Mesothelial cell of epicardium (in vitro differentiated cells): ENCODE results near the gene CLVS2. TPM values are rescaled to one million over a fixed set of nuclear protein-coding genes. Genes with fewer than 3 reads are reported as not detected.

Experiments used
- DNase-seq, 2 experiments: peaks; one replicate each; pipeline ENCODE4 v3.0.0; 2021; ENCODE audit warnings: low spot score in 2 of 2; ENCODE audit not compliant: unreplicated experiment in 2 of 2
- H3K27ac Mint-ChIP-seq: 2 replicates; pipeline ENCODE4 v1.8.0; 2021; ENCODE audit warnings: mixed read lengths
- H3K27me3 Mint-ChIP-seq: 2 replicates; pipeline ENCODE4 v1.8.0; 2021; ENCODE audit warnings: low read depth, mixed read lengths
- H3K36me3 Mint-ChIP-seq: 2 replicates; pipeline ENCODE4 v1.8.0; 2021; ENCODE audit warnings: mixed read lengths
- H3K4me1 Mint-ChIP-seq: 2 replicates; pipeline ENCODE4 v1.8.0; 2021; ENCODE audit warnings: mixed read lengths
- H3K4me3 Mint-ChIP-seq: 2 replicates; pipeline ENCODE4 v1.8.0; 2021; ENCODE audit warnings: mild to moderate bottlenecking, moderate library complexity, mixed read lengths
- H3K9me3 Mint-ChIP-seq: 2 replicates; pipeline ENCODE4 v1.8.0; 2021; ENCODE audit warnings: mixed read lengths
- CTCF ChIP-seq: fragments of 200-600 bp; sonication (generic); IDR thresholded peaks from one replicate; pipeline ENCODE4 v1.5.0; 2021; ENCODE audit warnings: antibody characterized with exemption; ENCODE audit not compliant: unreplicated experiment
- total RNA-seq: library from RNA; stranded (reverse); gene quantifications from 3 replicates; pipeline ENCODE4 v1.2.1, GENCODE V29; 2021

CLVS2 gene
- total RNA-seq, 1 donor from 2014 or later = 0.11 TPM

GRCh38 chr6:122969999-122970533, 26.0 kb upstream of the CLVS2 start:
- Mint-ChIP-seq H3K9me3 (no peaks in the 10 kb centered on the region), H3K36me3 (no peaks in the 10 kb centered on the region), H3K27ac (no peak overlapping the region), H3K27me3 (peaks cover 16% of the 10 kb centered on the region), H3K4me1 (no peaks in the 10 kb centered on the region), H3K4me3 (no peak overlapping the region)
- DNase-seq = no peak
- no peak for TF ChIP-seq CTCF

- no peak overlapping the region for H3K27ac Mint-ChIP-seq
- H3K36me3 Mint-ChIP-seq = no peaks in the 10 kb centered on the region
- peaks cover 35% of the 10 kb centered on the region for H3K27me3 Mint-ChIP-seq
- H3K9me3 Mint-ChIP-seq = no peaks in the 10 kb centered on the region
- no peak overlapping the region for H3K4me3 Mint-ChIP-seq
- no peak for DNase-seq
- TF ChIP-seq CTCF = no peak
- H3K4me1 Mint-ChIP-seq = no peaks in the 10 kb centered on the region
Observed at GRCh38 chr6:122977180-122977579, 18.9 kb upstream of the CLVS2 start.

- peaks cover 59% of the 10 kb centered on the region for H3K27me3 Mint-ChIP-seq
- no peak overlapping the region for H3K4me3 Mint-ChIP-seq
- TF ChIP-seq CTCF = no peak
- no peak for DNase-seq
- H3K9me3 Mint-ChIP-seq = peaks cover 19% of the 10 kb centered on the region
- no peak overlapping the region for H3K27ac Mint-ChIP-seq
- H3K4me1 Mint-ChIP-seq = no peaks in the 10 kb centered on the region
- no peaks in the 10 kb centered on the region for H3K36me3 Mint-ChIP-seq
Observed at GRCh38 chr6:122984393-122984792, 11.6 kb upstream of the CLVS2 start.

GRCh38 chr6:122994256-122994655, 1.8 kb upstream of the CLVS2 start:
- peaks cover 6% of the 10 kb centered on the region for H3K9me3 Mint-ChIP-seq
- H3K27ac Mint-ChIP-seq = no peak overlapping the region
- TF ChIP-seq CTCF = no peak
- H3K27me3 Mint-ChIP-seq = peaks cover 93% of the 10 kb centered on the region
- peaks cover 13% of the 10 kb centered on the region for H3K4me1 Mint-ChIP-seq
- H3K4me3 Mint-ChIP-seq = no peak overlapping the region
- no peak for DNase-seq
- H3K36me3 Mint-ChIP-seq = no peaks in the 10 kb centered on the region

GRCh38 chr6:122996794-122997505, 915 bp downstream of the CLVS2 start:
- Mint-ChIP-seq H3K4me3 (peak overlapping the region; percentile 59), H3K27me3 (peaks cover 92% of the 10 kb centered on the region), H3K27ac (no peak overlapping the region)

More at GRCh38 chr6:122996794-122997505, 915 bp downstream of the CLVS2 start:
- Mint-ChIP-seq H3K9me3 (no peaks in the 10 kb centered on the region), H3K4me1 (peaks cover 13% of the 10 kb centered on the region), H3K36me3 (no peaks in the 10 kb centered on the region)
- DNase-seq = no peak
- no peak for TF ChIP-seq CTCF
